Activated T-helper 17 cell treated with anti-CD3 and anti-CD28 coated beads, Interleukin-2, amount 50 U/mL, for 72 hours (primary cell): ENCODE measurements around the gene NPRL2. TPM values are rescaled to one million over a fixed set of nuclear protein-coding genes. Genes with fewer than 3 reads are reported as not detected.

Source experiments
- ATAC-seq: fragments of 150-1000 bp; cut with Tn5 transposase; replicated peaks from 2 replicates; pipeline ENCODE4 v1.10.0; 2021; ENCODE audit warnings: mild to moderate bottlenecking, moderate library complexity
- H3K27ac Mint-ChIP-seq: one replicate; pipeline ENCODE4 v1.8.0; 2022; ENCODE audit warnings: mixed read lengths
- H3K27me3 Mint-ChIP-seq: one replicate; pipeline ENCODE4 v1.8.0; 2022; ENCODE audit warnings: mixed read lengths
- H3K36me3 Mint-ChIP-seq: one replicate; pipeline ENCODE4 v1.8.0; 2022; ENCODE audit warnings: low read depth, mild to moderate bottlenecking, mixed read lengths
- H3K4me1 Mint-ChIP-seq: one replicate; pipeline ENCODE4 v1.8.0; 2022; ENCODE audit warnings: mixed read lengths
- H3K4me3 Mint-ChIP-seq: one replicate; pipeline ENCODE4 v1.8.0; 2022; ENCODE audit warnings: mild to moderate bottlenecking, mixed read lengths
- H3K9me3 Mint-ChIP-seq: one replicate; pipeline ENCODE4 v1.8.0; 2022; ENCODE audit warnings: mixed read lengths
- total RNA-seq, 2 donors: library from RNA; stranded (reverse); gene quantifications; one replicate each; pipeline ENCODE4 v1.2.3, GENCODE V29; 2022

The NPRL2 gene
- total RNA-seq, 2 donors from 2014 or later: 50.2 to 96.5 TPM

GRCh38 chr3:50380405-50381085, 30.0 kb upstream of the NPRL2 start:
- no peak for ATAC-seq
- H3K9me3 Mint-ChIP-seq: no peaks in the 10 kb centered on the region
- H3K27me3 Mint-ChIP-seq: no peaks in the 10 kb centered on the region
- no peak overlapping the region for H3K4me3 Mint-ChIP-seq
- H3K36me3 Mint-ChIP-seq: no peaks in the 10 kb centered on the region
- H3K27ac Mint-ChIP-seq: no peak overlapping the region
- no peaks in the 10 kb centered on the region for H3K4me1 Mint-ChIP-seq

DNA sequence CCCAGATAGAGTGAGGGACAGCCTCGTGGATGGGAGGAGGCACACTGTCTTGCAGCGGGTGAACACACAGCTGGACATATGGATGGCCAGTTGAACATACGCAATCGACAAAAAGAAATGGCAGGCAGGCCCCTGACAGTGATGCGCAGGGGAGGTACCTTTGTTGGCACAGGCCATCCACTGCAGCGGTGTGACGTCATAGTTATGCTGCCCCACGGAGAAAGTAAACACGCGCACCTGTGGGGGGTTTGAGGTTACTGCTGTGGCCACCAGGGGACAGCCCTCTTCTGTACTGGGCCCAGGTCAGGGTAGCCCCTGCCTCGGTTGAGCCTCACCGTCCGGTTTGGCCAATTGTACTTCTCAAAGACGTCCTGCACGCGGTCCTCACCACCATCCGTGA, 28.2 kb upstream of the NPRL2 start:
- H3K36me3 Mint-ChIP-seq: no peaks in the 10 kb centered on the region
- no peaks in the 10 kb centered on the region for H3K9me3 Mint-ChIP-seq
- H3K27me3 Mint-ChIP-seq: no peaks in the 10 kb centered on the region
- H3K27ac Mint-ChIP-seq: no peak overlapping the region
- no peak for ATAC-seq
- H3K4me3 Mint-ChIP-seq: no peak overlapping the region
- H3K4me1 Mint-ChIP-seq: no peaks in the 10 kb centered on the region

DNA sequence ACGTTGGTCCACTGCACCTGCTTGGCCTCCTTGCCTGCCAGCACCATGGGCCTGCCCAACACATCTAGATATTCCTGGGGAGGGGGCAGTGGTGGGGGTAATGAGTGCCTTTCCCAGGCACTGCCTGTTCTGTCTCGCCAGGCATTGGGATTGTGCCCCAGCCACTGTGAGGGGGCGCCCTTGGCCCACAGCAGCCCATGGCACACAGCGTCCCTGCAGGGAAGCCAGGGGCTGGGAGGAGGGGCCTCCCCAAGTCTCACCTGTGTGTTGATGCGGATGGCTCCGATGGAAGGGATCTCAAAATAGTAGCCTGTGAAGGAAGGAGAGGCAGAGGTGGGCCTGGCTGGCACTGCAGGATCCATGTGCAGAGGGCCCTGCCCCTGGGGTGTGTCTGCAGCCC, 27.4 kb upstream of the NPRL2 start:
- Mint-ChIP-seq H3K27ac (no peak overlapping the region), H3K9me3 (no peaks in the 10 kb centered on the region), H3K27me3 (no peaks in the 10 kb centered on the region), H3K4me1 (no peaks in the 10 kb centered on the region), H3K4me3 (no peak overlapping the region), H3K36me3 (no peaks in the 10 kb centered on the region)
- no peak for ATAC-seq

DNA sequence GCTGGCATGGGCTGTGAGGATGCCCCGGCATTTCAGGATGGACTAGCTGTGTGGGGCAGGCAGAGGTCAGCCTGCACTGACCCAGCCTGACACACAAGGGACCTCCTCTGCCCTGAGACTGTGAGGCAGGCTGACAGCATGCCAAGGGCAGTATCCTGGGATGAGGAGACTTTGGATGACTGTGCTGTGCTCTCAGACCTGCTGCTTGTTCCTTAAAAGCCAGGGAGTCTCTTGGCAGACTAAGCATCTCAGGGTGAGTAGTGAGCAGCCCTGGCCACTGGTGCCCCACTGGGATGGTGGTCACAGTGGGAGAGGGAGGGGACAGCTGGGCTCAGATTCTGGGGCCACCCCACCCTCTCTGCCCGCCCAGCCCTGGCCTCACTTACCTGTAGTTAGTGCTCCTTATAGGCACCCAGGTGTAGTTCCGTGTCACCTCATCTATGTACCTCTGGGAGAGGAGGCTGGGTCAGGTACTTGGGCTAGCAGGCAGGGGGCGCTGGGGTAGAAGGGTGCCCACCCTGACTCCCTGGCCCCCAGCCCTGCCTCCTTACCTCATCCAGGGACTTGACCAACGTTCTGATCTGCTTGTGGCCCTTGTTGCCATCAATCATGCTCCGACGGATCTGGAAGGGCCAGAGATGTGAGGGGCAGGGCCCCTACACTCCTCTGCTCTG, 24.8 kb upstream of the NPRL2 start:
- Mint-ChIP-seq H3K9me3 (no peaks in the 10 kb centered on the region), H3K4me1 (no peaks in the 10 kb centered on the region), H3K27me3 (no peaks in the 10 kb centered on the region), H3K36me3 (no peaks in the 10 kb centered on the region), H3K4me3 (no peak overlapping the region), H3K27ac (no peak overlapping the region)
- no peak for ATAC-seq

- H3K27ac Mint-ChIP-seq: no peak overlapping the region
- no peaks in the 10 kb centered on the region for H3K4me1 Mint-ChIP-seq
- H3K9me3 Mint-ChIP-seq: no peaks in the 10 kb centered on the region
- H3K27me3 Mint-ChIP-seq: no peaks in the 10 kb centered on the region
- H3K36me3 Mint-ChIP-seq: no peaks in the 10 kb centered on the region
- no peak overlapping the region for H3K4me3 Mint-ChIP-seq
- ATAC-seq: no peak
Observed at GRCh38 chr3:50374363-50375257, 24.0 kb upstream of the NPRL2 start.

GRCh38 chr3:50373146-50374051, 22.8 kb upstream of the NPRL2 start:
- Mint-ChIP-seq H3K4me3 (no peak overlapping the region), H3K9me3 (no peaks in the 10 kb centered on the region), H3K4me1 (peaks cover 5% of the 10 kb centered on the region), H3K27ac (peak overlapping the region; percentile 33), H3K36me3 (no peaks in the 10 kb centered on the region), H3K27me3 (no peaks in the 10 kb centered on the region)
- no peak for ATAC-seq

- Mint-ChIP-seq H3K36me3 (no peaks in the 10 kb centered on the region), H3K4me1 (peaks cover 5% of the 10 kb centered on the region), H3K27me3 (no peaks in the 10 kb centered on the region), H3K27ac (no peak overlapping the region), H3K9me3 (no peaks in the 10 kb centered on the region), H3K4me3 (no peak overlapping the region)
- ATAC-seq: no peak
Observed at GRCh38 chr3:50372349-50372748, 21.8 kb upstream of the NPRL2 start.

GRCh38 chr3:50371133-50371685, 20.6 kb upstream of the NPRL2 start:
- Mint-ChIP-seq H3K27me3 (no peaks in the 10 kb centered on the region), H3K36me3 (no peaks in the 10 kb centered on the region), H3K4me1 (peaks cover 5% of the 10 kb centered on the region), H3K9me3 (no peaks in the 10 kb centered on the region), H3K4me3 (no peak overlapping the region), H3K27ac (no peak overlapping the region)
- no peak for ATAC-seq

GRCh38 chr3:50370594-50370993, 20.0 kb upstream of the NPRL2 start:
- no peaks in the 10 kb centered on the region for H3K36me3 Mint-ChIP-seq
- no peak overlapping the region for H3K27ac Mint-ChIP-seq
- ATAC-seq: no peak
- no peaks in the 10 kb centered on the region for H3K9me3 Mint-ChIP-seq
- H3K4me3 Mint-ChIP-seq: no peak overlapping the region
- no peaks in the 10 kb centered on the region for H3K27me3 Mint-ChIP-seq
- peaks cover 5% of the 10 kb centered on the region for H3K4me1 Mint-ChIP-seq

- ATAC-seq: no peak
- no peaks in the 10 kb centered on the region for H3K36me3 Mint-ChIP-seq
- H3K9me3 Mint-ChIP-seq: no peaks in the 10 kb centered on the region
- no peak overlapping the region for H3K4me3 Mint-ChIP-seq
- H3K27me3 Mint-ChIP-seq: no peaks in the 10 kb centered on the region
- H3K4me1 Mint-ChIP-seq: peaks cover 5% of the 10 kb centered on the region
- no peak overlapping the region for H3K27ac Mint-ChIP-seq
Observed at GRCh38 chr3:50369012-50369670, 18.6 kb upstream of the NPRL2 start.

DNA sequence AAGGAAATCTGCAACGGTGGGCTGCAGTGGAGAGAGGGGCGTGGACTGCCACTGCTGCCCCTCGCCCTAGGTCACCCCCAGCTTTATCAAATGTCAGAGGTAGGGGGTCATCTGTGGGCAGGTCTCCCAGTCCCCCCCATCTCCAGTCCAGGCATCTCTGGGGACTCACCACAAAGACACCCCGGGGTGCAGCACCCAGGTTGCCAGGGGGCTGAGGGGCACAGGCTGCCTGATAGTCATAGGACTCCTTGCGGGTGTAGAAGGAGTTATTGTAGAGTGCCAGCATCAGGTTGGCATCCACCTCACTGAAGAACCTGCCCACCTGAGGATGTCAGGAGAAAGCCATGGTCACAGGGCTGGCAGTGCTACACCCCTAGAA, 15.3 kb upstream of the NPRL2 start:
- H3K4me1 Mint-ChIP-seq: peaks cover 5% of the 10 kb centered on the region
- H3K27me3 Mint-ChIP-seq: no peaks in the 10 kb centered on the region
- peak overlapping the region; percentile 82 for H3K27ac Mint-ChIP-seq
- no peaks in the 10 kb centered on the region for H3K36me3 Mint-ChIP-seq
- ATAC-seq: no peak
- H3K4me3 Mint-ChIP-seq: peak overlapping the region; percentile 82
- no peaks in the 10 kb centered on the region for H3K9me3 Mint-ChIP-seq

DNA sequence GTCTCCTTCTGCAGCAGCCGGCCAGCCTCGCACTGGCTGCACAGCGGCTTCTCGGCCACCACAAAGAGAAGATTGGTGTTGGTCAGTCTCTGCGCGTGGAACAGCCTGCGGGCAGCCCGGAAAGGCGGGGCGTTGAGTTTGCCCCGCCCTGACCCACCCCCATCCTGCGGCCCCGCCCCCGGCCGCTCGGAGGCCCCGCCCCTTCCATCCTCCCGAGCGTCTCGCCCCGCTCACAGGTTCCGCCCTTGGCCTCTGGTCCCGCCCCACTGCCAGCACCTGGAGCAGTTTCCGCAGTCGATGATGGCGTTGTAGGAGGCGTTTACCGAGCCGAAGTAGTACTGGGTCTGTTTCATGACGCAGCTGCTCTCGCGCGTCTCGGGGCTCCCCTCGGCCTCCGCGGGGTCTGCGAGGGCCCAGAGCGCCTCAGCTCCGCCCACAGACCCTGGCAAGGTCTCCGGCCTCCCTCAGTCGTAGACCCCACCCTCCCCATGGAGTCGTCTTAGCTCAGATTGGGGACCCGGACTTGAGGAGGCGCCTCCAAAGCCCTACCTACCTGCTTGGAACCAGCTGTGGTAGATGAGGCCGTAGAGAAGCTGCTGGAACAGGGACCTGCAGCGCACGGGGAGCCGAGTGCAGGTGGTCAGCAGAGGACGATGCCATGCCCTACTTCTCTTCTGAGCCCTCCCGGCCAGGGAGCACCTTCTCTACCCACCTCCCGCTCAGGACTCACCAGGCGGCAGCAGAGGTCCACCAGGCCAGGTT, 14.7 kb upstream of the NPRL2 start:
- peaks cover 5% of the 10 kb centered on the region for H3K4me1 Mint-ChIP-seq
- H3K4me3 Mint-ChIP-seq: peak overlapping the region; percentile 82
- no peaks in the 10 kb centered on the region for H3K36me3 Mint-ChIP-seq
- peak; percentile 98 for ATAC-seq
- peak overlapping the region; percentile 82 for H3K27ac Mint-ChIP-seq
- H3K9me3 Mint-ChIP-seq: no peaks in the 10 kb centered on the region
- no peaks in the 10 kb centered on the region for H3K27me3 Mint-ChIP-seq

DNA sequence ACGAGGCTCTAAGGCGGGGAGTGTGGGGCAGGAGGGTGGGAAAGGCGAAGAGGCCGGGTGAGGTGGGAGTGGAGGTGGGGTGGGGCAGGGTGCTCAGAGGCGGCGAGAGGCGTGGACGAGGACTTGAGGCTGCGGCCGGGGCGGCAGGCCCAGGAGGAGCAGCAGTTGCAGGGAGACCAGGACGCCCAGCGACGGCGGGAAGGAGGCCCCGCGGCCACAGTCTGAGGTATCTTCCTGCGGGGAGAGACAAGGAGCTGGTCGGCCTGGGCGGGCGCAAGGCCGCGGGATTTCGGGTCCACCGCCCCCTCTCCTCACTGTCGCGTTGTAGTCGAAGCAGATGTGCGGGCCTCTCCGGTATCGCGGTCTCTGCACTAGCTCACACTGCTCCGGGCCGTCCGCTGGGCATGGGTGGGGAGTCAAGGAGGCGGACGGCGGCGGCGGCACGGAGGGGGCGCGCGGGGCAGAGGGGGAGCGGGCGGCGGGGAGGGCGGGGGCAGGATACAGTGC, 14.1 kb upstream of the NPRL2 start:
- Mint-ChIP-seq H3K9me3 (no peaks in the 10 kb centered on the region), H3K27me3 (no peaks in the 10 kb centered on the region)
- peak; percentile 27 for ATAC-seq

More for the DNA sequence above, 14.1 kb upstream of the NPRL2 start:
- H3K4me1 Mint-ChIP-seq: peaks cover 5% of the 10 kb centered on the region
- H3K27ac Mint-ChIP-seq: no peak overlapping the region
- peak overlapping the region; percentile 82 for H3K4me3 Mint-ChIP-seq
- H3K36me3 Mint-ChIP-seq: no peaks in the 10 kb centered on the region
